Lower lobe of right lung (tissue), 2 donors: ENCODE data around the gene CYFIP1. TPM values are rescaled to one million over a fixed set of nuclear protein-coding genes. Genes with fewer than 3 reads are reported as not detected.

Experiments
- ATAC-seq, 2 donors: fragments of 200-7000 bp; cut with Tn5 transposase; one replicate each; pipeline ENCODE4 v1.9.1; 2020 to 2022; ENCODE audit warnings: mild to moderate bottlenecking in 2 of 2, moderate library complexity in 2 of 2
- DNase-seq: peaks from one replicate; pipeline ENCODE4 v3.0.0-alpha.2; 2020
- H3K27ac ChIP-seq: fragments of 200-600 bp; one replicate; pipeline ENCODE4 v1.8.0; 2022
- H3K27me3 ChIP-seq: fragments of 200-600 bp; one replicate; pipeline ENCODE4 v1.8.0; 2022; ENCODE audit warnings: low read depth
- H3K36me3 ChIP-seq: fragments of 200-600 bp; one replicate; pipeline ENCODE4 v1.8.0; 2022; ENCODE audit warnings: mild to moderate bottlenecking
- H3K4me1 ChIP-seq: fragments of 200-600 bp; one replicate; pipeline ENCODE4 v1.8.0; 2022
- H3K4me3 ChIP-seq: fragments of 200-600 bp; one replicate; pipeline ENCODE4 v1.8.0; 2022; ENCODE audit warnings: mild to moderate bottlenecking
- H3K9me3 ChIP-seq: fragments of 200-600 bp; one replicate; pipeline ENCODE4 v1.8.0; 2022
- CTCF ChIP-seq: fragments of 200-600 bp; IDR thresholded peaks from one replicate; pipeline ENCODE4 v1.8.0; 2022; ENCODE audit warnings: antibody characterized with exemption, mild to moderate bottlenecking
- intact Hi-C: fragments of 100-400 bp; cut with DNase I; formaldehyde crosslinking; loops from one replicate; pipeline ENCODE4 v1.11.0; 2022
- total RNA-seq: library from RNA; stranded (reverse); fragmentation: NEBNext Ultra II Directional; extraction: Animal tissue kit (Norgen Biotek cat#: 25700); gene quantifications from one replicate; pipeline ENCODE4 v1.2.1, GENCODE V29; 2021
- donor health status: DM: no; HTN: yes; CAD: no; lungs with severe emphysema.

Gene CYFIP1
- total RNA-seq, 1 donor from 2014 or later: 153 TPM

GRCh38 chr15:22947101-22948000 lies 32.8 kb downstream of the CYFIP1 start:
- ATAC-seq (no peak), DNase-seq (no peak)
- Histone ChIP-seq H3K36me3 (peaks cover 45% of the 10 kb centered on the region), H3K9me3 (no peaks in the 10 kb centered on the region), H3K27ac (no peak overlapping the region), H3K27me3 (no peaks in the 10 kb centered on the region), H3K4me3 (no peak overlapping the region), H3K4me1 (peaks cover 48% of the 10 kb centered on the region)
- TF ChIP-seq CTCF: no peak
- intact Hi-C loops: no loop called here

- no peaks in the 10 kb centered on the region for H3K9me3 ChIP-seq
- H3K27ac ChIP-seq: no peak overlapping the region
- H3K4me1 ChIP-seq: peaks cover 25% of the 10 kb centered on the region
- TF ChIP-seq CTCF: no peak
- DNase-seq (no peak), ATAC-seq (no peak)
- no peak overlapping the region for H3K4me3 ChIP-seq
- H3K27me3 ChIP-seq: no peaks in the 10 kb centered on the region
- intact Hi-C loops: no loop called here
- peaks cover 68% of the 10 kb centered on the region for H3K36me3 ChIP-seq
Measured at GRCh38 chr15:22945071-22945470, 35.1 kb downstream of the CYFIP1 start.

- intact Hi-C loops: no loop called here
- TF ChIP-seq CTCF: no peak
- no peak for ATAC-seq
- no peak for DNase-seq
- peaks cover 71% of the 10 kb centered on the region for H3K36me3 ChIP-seq
- peaks cover 21% of the 10 kb centered on the region for H3K4me1 ChIP-seq
- H3K9me3 ChIP-seq: no peaks in the 10 kb centered on the region
- H3K27ac ChIP-seq: no peak overlapping the region
- no peaks in the 10 kb centered on the region for H3K27me3 ChIP-seq
- H3K4me3 ChIP-seq: no peak overlapping the region
Measured at GRCh38 chr15:22944651-22945050, 35.5 kb downstream of the CYFIP1 start.

- H3K27ac ChIP-seq: no peak overlapping the region
- ATAC-seq (no peak), DNase-seq (no peak)
- H3K4me1 ChIP-seq: peaks cover 3% of the 10 kb centered on the region
- H3K27me3 ChIP-seq: no peaks in the 10 kb centered on the region
- intact Hi-C loops: no loop called here
- no peak for TF ChIP-seq CTCF
- no peaks in the 10 kb centered on the region for H3K9me3 ChIP-seq
- no peak overlapping the region for H3K4me3 ChIP-seq
- peaks cover 85% of the 10 kb centered on the region for H3K36me3 ChIP-seq
Measured at GRCh38 chr15:22942877-22943276, 37.3 kb downstream of the CYFIP1 start.

GRCh38 chr15:22942306-22942855 lies 37.8 kb downstream of the CYFIP1 start:
- no peak for TF ChIP-seq CTCF
- Histone ChIP-seq H3K4me1 (no peaks in the 10 kb centered on the region), H3K4me3 (no peak overlapping the region), H3K27me3 (no peaks in the 10 kb centered on the region), H3K9me3 (no peaks in the 10 kb centered on the region), H3K27ac (no peak overlapping the region), H3K36me3 (peaks cover 89% of the 10 kb centered on the region)
- intact Hi-C loops: no loop called here
- no peak for ATAC-seq
- DNase-seq: no peak
